ENCODE measurements around the gene TSLP. TPM values are rescaled to one million over a fixed set of nuclear protein-coding genes. Genes with fewer than 3 reads are reported as not detected.
A peak's percentile ranks its signal among the peaks of the same experiment; 100 is the strongest.

Gene TSLP
- total RNA-seq, 1 experiment from 2014 or later, result not detected

- ChIA-PET POLR2A (ENCODE audit: unreplicated experiment) (no interaction called here), CTCF (no interaction called here)
- H3K9ac ChIP-seq (ENCODE audit: low read length), result no peak overlapping the region
- BruUV-seq (replicated peaks), result no TSS peak
- H3K36me3 ChIP-seq (ENCODE audit: low read depth, low read length), result peaks cover 68% of the 10 kb centered on the region
- H4K20me1 ChIP-seq (ENCODE audit: low read length), result no peaks in the 10 kb centered on the region
- no peak for DNase-seq
- no peaks in the 10 kb centered on the region for H3F3A ChIP-seq (ENCODE audit: low read length, unreplicated experiment)
- H2AFZ ChIP-seq (ENCODE audit: low read length), result no peak overlapping the region
- H3K79me2 ChIP-seq (ENCODE audit: low read length), result no peaks in the 10 kb centered on the region
- no peaks in the 10 kb centered on the region for H3K9me3 ChIP-seq (ENCODE audit: low read length)
- no peak for TF ChIP-seq CTCF (conservative IDR thresholded peaks at IDR 0.05; ENCODE audit: low read depth, low read length)
- no peak for TF ChIP-seq EZH2phosphoT487 (IDR thresholded peaks at IDR 0.05; ENCODE audit: borderline replicate concordance, low read length)
- no peak for TF ChIP-seq EZH2 (IDR thresholded peaks at IDR 0.05; ENCODE audit: low read length, unreplicated experiment)
- no peaks in the 10 kb centered on the region for H3K4me1 ChIP-seq (ENCODE audit: insufficient read depth, low read length)
- no peaks in the 10 kb centered on the region for H3K27me3 ChIP-seq (ENCODE audit: low read length)
- H3K9me2 ChIP-seq (replicated peaks; ENCODE audit: low read length), result no peaks in the 10 kb centered on the region
- ATAC-seq, result no peak
- no peak overlapping the region for H3K27ac ChIP-seq (ENCODE audit: low read length)
- intact Hi-C loops (cut with micrococcal nuclease), result loop anchor here (10.0 kb wide), 1 partner anchor 365 kb away; no protein-coding TSS in a partner anchor
- no peak overlapping the region for H3K4me2 ChIP-seq (ENCODE audit: low read length)
- H3K4me3 ChIP-seq (ENCODE audit: low read length), result no peak overlapping the region
Observed at GRCh38 chr5:111119856-111120255, 48.3 kb downstream of the TSLP start.

GRCh38 chr5:111120911-111121310 is 49.4 kb downstream of the TSLP start:
- Histone ChIP-seq H4K20me1 (ENCODE audit: low read length) (no peaks in the 10 kb centered on the region), H3K79me2 (ENCODE audit: low read length) (no peaks in the 10 kb centered on the region), H3K4me3 (ENCODE audit: low read length) (no peak overlapping the region), H3F3A (ENCODE audit: low read length, unreplicated experiment) (no peaks in the 10 kb centered on the region), H3K27me3 (ENCODE audit: low read length) (no peaks in the 10 kb centered on the region), H2AFZ (ENCODE audit: low read length) (no peak overlapping the region), H3K4me2 (ENCODE audit: low read length) (no peak overlapping the region), H3K27ac (ENCODE audit: low read length) (no peak overlapping the region), H3K9me3 (ENCODE audit: low read length) (no peaks in the 10 kb centered on the region), H3K9me2 (replicated peaks; ENCODE audit: low read length) (no peaks in the 10 kb centered on the region), H3K4me1 (ENCODE audit: insufficient read depth, low read length) (no peaks in the 10 kb centered on the region), H3K9ac (ENCODE audit: low read length) (no peak overlapping the region), H3K36me3 (ENCODE audit: low read depth, low read length) (peaks cover 75% of the 10 kb centered on the region)
- intact Hi-C loops (cut with micrococcal nuclease), result loop anchor here (10.0 kb wide), 1 partner anchor 366 kb away; no protein-coding TSS in a partner anchor
- no TSS peak for BruUV-seq (replicated peaks)
- TF ChIP-seq EZH2 (IDR thresholded peaks at IDR 0.05; ENCODE audit: low read length, unreplicated experiment), result no peak
- no peak for TF ChIP-seq CTCF (conservative IDR thresholded peaks at IDR 0.05; ENCODE audit: low read depth, low read length)
- TF ChIP-seq EZH2phosphoT487 (IDR thresholded peaks at IDR 0.05; ENCODE audit: borderline replicate concordance, low read length), result no peak
- ChIA-PET CTCF (no interaction called here), POLR2A (ENCODE audit: unreplicated experiment) (no interaction called here)
- no peak for DNase-seq
- ATAC-seq, result no peak

- H3K9me2 ChIP-seq (replicated peaks; ENCODE audit: low read length), result no peaks in the 10 kb centered on the region
- no peak overlapping the region for H3K27ac ChIP-seq (ENCODE audit: low read length)
- DNase-seq, result no peak
- no peaks in the 10 kb centered on the region for H4K20me1 ChIP-seq (ENCODE audit: low read length)
- no peak overlapping the region for H3K4me2 ChIP-seq (ENCODE audit: low read length)
- no peak for TF ChIP-seq CTCF (conservative IDR thresholded peaks at IDR 0.05; ENCODE audit: low read depth, low read length)
- no peak for TF ChIP-seq EZH2phosphoT487 (IDR thresholded peaks at IDR 0.05; ENCODE audit: borderline replicate concordance, low read length)
- TF ChIP-seq EZH2 (IDR thresholded peaks at IDR 0.05; ENCODE audit: low read length, unreplicated experiment), result no peak
- no peaks in the 10 kb centered on the region for H3K9me3 ChIP-seq (ENCODE audit: low read length)
- no peaks in the 10 kb centered on the region for H3F3A ChIP-seq (ENCODE audit: low read length, unreplicated experiment)
- H2AFZ ChIP-seq (ENCODE audit: low read length), result no peak overlapping the region
- no peaks in the 10 kb centered on the region for H3K79me2 ChIP-seq (ENCODE audit: low read length)
- POLR2A ChIA-PET (ENCODE audit: unreplicated experiment), result no interaction called here
- no peaks in the 10 kb centered on the region for H3K4me1 ChIP-seq (ENCODE audit: insufficient read depth, low read length)
- no peak overlapping the region for H3K4me3 ChIP-seq (ENCODE audit: low read length)
- peaks cover 78% of the 10 kb centered on the region for H3K36me3 ChIP-seq (ENCODE audit: low read depth, low read length)
- H3K27me3 ChIP-seq (ENCODE audit: low read length), result no peaks in the 10 kb centered on the region
- CTCF ChIA-PET, result no interaction called here
- intact Hi-C loops (cut with micrococcal nuclease), result loop anchor here (10.0 kb wide), 1 partner anchor 367 kb away; no protein-coding TSS in a partner anchor
- no peak overlapping the region for H3K9ac ChIP-seq (ENCODE audit: low read length)
- no TSS peak for BruUV-seq (replicated peaks)
- ATAC-seq, result peak; percentile 35; the same call in 1 of the 2 replicates
Observed at GRCh38 chr5:111121926-111122325, 50.4 kb downstream of the TSLP start.

All from PC-3 (cell line).